HG02852 (cell line): ENCODE measurements around the gene SEPHS1.
"Not testable (repeated sequence)": the region's sequence is repeated elsewhere in the genome, so short reads cannot be mapped to it uniquely, and the experiment has no call there.

Experiments used
- ATAC-seq: cut with Tn5 transposase; IDR thresholded peaks from one replicate; pipeline ENCODE4 v1.9.1; 2021; ENCODE audit warnings: mild to moderate bottlenecking, moderate library complexity; ENCODE audit not compliant: unreplicated experiment

The SEPHS1 gene

DNA sequence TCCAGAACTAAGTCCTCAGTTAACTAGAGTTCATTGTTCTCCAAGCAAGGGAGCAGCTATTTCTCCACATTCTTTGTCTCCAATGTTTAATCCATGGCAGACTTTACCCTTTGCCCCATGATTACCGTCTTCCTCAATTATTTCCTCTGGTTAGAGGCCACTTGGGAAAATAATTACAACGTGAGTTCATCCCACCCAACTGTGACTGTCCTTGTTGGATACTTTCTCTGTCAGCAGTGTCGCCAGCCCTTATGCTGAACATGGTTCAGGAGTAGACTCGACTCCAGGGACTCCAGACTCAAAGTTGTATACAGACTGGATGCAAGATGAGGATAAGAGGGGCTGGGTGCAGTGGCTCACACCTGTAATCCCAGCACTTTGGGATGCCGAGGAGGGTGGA lies 17.1 kb upstream of the SEPHS1 start:
- ATAC-seq, result no peak

DNA sequence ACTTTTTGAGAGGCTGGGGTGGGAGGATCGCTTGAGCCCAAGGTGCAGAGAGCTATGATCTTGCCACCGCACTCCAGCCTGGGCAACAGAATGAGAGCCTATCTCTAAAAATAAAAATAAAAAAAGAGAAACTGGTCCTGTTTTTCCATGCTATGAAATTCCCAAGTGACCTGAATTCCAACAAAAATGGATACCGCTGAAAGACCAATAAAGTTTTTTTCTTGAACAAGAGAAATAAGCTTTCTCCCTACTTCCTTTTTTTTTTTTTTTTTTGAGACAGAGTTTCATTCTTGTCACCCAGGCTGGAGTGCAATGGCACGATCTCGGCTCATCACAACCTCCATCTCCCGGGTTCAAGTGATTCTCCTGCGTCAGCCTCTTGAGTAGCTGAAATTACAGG lies 12.5 kb upstream of the SEPHS1 start:
- no peak for ATAC-seq

DNA sequence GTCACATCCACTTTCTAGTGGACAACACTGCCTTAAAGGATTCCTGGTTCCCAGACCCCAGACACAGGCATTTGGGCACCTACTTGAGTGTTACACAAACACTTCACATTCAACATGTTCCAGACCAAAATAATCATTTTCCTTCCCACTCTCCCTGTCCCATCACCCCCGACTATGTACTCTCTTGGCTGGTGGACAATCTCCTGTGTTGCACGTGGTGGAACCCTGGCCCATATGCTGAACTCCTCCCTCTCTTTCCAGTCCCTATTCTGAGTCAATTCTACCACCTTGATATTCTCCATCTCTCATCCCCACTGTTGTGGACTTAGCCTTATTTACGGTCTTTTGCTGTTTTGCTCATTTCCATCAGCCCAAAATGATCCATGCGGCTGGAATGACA lies 8.3 kb upstream of the SEPHS1 start:
- ATAC-seq, result no peak

DNA sequence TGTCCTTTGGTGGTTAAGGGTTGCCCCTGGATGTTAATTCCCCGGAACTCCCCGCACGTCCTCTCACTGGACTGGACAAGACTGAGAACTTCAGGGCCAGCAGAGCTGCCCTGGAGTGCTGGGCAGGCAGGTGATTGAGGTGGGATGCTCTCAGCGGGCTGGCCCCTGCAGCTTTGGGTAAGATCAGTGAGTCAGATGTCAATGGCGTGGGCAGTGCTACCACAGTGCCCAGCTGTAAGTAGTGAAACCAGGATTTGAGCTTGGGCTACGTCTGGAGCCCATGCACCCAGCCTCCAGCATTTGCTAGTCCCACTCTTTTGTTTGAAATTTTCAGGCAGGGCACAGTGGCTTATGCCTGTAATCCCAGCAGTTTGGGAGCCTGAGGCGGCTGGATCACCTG lies 6.7 kb upstream of the SEPHS1 start:
- no peak for ATAC-seq

DNA sequence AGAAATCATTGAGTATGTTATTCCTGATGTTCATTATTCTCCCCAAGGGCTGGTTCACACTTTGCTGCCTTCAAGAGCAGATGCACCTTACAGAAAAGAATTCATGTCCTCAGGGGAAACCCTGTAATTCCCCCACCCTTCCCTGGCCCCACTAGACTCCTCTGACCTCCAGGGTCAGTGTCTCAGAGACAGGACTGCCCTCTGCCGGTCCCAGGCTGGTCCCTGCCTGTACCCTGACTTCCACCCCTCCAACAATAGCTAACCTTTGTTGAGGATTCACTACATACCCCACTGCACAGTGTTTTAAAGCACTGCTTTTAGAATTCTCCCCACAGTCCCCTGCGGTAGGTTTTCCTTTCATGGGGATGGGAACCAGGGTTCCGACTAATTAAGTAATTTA lies 4.4 kb upstream of the SEPHS1 start:
- ATAC-seq, result no peak

DNA sequence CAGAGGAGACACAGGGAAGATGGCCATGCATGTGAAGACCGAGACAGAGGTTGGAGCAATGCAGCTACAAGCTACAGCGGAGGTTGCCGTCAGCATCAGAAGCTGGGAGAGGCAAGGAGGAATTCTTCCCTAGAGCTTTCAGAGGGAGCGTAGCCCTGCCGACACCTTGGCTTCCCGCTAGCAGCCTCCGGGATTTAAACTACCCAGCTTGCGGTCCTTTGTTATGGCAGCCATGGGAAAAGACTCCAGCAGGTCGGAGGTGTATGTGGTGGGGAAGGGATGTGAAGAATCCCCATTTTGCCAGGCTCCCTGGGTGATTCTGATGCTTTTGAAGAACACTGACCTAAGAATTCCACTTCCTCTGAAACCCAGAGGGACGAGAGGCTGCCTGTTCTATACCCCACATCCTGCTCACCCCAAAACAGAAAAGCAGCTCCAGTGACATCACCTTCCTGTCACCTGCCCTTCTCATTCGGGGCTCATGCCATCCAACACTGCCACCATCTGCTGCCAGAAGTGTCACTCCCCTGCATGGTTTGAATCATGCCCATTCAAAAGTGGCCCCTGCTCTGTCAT lies 3.3 kb upstream of the SEPHS1 start:
- ATAC-seq, result no peak

DNA sequence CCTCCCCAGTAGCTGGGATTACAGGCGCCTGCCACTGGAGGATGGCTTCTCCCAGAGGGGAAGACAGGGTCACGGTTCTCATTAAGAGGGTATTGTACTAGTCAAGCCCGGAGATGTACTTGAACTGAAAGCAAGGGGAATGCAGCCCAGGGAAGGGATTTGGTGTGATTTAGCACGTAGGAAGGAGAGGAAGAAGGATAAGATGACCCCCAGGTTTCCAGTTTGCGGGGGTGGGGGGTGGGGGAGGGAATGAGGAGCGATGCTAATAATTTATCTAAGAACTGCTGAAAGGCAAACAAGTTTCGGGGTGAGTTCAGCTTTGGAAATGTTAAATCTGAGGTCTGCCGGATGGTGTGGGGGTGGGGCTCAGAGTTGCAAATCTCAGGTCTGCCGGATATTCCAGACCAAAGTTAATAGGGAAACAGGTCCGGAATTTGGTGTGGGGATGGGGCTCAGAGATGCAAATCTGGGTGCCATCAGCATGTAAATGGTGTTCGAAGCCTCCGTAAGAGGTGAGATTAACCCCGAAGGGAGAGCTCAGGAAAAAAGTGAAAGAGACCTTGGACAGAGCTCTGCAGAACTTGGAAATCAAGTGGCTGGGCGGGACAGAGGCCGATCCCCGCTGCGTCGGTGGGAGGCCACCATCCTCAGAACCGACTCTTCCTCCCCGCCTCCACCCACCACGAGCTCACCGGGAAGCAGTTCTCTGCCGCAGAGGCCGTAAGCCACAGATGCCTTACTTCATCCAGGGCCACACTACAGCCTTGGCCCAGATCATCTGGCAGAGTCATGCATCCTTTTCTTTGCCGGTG lies 1.6 kb upstream of the SEPHS1 start:
- no peak for ATAC-seq

DNA sequence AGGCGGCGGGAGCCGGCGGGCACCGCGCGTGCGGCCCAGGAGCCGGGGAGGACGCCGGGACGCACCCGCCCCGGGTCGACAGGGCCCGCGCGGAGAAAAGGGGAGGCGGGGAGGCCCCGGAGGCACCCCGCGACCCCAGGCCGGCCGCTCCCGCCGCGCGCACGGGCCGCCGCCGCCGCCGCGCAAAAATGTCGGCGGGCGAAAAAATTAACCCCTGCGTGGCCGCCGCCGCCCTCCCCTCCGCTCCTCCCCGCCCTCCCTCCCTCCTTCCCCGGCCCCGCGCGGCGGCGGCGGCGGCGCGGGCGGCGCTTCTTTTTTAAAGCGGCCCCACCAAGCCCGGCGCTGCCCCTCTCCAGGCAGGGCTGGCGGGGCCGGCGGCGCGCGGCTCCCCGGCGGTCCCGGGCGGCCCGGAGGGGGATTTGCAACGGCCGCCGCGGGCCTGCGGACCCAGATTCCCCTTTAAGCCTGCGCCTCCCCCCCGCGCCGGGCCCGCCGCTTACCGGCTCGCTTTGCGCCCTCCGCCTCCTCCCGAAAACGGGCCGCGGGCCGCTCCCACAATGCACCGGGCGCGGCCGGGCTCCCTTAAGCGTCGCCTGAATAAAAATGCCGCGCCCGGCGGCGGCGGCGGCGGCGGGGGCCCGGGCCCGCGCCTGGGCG lies 465 bp downstream of the SEPHS1 start:
- ATAC-seq, result peak; percentile 49

DNA sequence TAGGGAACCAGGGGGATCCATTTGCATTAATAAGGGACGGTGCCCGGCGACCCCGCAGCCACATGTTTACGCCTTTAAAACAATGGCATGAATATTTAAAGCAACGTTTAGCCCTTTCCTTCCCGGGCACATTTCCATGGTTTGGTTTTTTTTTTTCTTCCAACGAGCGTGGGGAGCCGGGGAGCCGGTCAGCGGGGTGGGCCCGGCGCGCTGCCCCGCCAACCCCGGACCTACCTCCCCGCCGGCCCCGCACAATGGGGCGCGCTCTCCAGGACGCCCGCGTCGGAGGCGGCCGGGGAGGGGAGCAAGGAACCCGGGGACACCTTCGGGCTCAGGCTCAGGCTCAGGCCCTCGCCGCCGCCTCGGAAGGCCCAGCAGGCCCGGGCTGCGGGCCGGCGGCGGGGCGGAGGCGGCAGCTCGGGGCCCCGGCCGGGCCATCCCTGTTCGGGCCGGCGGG lies 1.0 kb downstream of the SEPHS1 start:
- ATAC-seq, result peak; percentile 19

DNA sequence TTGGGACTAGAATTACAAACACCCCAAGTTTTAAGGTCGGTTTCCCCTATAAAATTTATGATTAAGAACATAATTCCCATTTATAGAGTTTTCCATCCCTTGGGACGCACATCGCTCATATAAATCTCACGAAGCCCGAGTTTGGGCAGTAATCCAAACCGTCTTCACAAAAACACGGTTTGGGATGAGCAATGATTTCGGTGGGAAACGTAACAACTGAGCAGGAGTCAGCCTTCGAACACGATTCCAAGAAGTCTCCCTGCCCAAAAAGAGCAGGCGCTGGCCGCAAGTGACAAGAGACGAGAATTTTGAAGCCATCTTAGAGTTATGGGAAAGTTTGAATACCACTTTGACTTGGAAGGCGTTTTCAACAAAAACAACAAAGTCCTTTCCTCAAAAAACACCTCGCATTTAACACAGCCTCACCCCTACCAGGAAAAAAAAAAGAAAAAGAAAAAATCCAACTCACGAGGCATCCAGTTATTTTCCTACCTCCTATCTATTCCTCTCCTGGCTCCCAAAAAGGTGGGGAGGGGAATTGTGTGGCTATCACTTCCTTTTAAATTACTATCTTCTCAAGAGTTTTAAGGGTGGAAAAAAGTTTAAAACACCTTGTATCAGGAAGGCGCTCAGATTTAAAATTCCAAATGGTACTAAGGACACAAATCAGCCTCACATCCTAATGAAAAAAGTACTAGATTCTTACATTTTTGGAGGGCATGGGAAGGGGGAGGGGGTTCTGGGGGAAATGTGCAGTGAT lies 1.6 kb downstream of the SEPHS1 start:
- ATAC-seq, result no peak

DNA sequence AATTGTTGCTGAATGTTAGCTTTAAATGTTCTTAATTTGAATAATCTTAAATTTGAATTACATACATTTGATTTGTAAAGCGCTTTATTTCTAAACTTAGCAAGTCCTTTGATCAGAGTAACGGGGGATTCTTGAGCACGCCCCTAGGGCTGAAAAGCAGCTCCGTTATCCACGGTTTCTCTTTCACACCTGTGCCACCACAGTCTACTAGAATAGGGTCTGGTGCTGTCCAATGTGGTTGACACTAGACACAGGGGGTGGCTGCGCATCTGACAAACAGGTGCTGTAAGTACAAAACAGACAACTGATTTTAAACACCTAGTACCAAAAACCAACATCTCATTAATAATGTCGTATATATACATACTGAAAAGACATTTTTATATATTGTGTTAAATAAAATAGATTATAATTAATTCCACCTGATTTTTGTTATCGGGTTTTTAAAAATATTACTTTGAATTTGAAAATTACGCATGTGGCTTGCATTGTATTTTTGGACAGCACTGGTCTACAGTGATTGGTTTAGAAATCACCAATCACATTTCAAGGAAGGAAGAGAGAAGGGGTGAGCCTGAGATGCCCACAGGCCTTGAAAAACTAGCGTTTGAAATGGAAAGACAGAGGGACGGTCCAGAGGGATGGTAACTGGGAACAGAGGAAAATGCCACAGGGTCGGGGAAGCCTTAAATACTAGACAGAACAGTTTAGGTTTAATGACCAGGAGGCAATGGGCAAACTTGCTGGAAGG lies 7.3 kb downstream of the SEPHS1 start:
- peak; percentile 93 for ATAC-seq

DNA sequence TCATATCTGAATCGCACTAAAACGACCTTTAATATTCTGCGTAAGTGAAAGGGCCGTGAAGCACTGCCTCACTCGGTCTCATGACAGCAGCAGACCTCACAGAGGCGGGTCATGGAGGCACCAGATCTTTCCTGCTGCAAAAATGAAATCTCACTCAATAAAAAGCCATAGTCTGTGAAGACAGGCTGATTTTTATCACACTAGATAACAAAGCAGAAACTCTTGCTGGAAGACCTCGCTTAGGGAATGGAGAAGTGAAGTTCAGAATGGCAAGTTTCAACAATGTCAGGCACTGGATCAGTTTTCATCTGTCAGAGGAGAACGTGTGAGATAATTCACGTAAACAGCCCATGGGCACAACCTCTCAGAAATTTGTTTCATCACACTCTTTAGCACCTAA lies 8.0 kb downstream of the SEPHS1 start:
- peak; percentile 4 for ATAC-seq

DNA sequence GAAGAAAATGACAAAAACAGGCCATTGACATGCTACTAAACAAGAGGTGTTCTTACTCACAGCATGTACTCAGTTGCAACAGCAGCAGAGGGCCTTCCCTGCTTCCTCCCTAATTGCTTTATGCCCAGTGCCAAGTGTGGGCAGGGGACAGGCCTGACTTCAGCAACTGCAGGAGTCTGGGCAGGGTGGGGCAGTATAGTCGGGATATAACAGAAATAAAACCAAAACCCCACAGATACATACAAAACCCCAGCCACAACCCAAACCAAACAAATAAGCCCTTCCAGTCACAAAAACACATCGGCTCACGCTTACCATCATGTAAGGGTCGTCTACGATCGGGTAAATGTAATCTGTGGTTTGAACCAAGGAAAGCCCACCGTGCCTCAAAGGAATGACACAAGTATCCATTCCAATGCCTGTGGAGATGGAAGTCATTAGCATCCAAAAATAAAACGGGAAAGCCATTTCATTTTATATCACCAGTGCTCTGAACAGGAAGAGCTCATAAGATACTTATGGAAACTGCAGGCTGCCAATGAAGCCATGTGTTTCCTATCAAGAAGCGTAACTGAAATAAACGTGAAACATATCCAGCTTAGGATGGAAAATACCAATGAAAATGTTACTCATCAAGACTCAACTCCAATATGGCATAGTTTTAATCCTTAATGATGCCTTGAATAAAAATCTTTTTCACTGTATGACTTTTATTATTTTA lies 9.5 kb downstream of the SEPHS1 start:
- no peak for ATAC-seq

DNA sequence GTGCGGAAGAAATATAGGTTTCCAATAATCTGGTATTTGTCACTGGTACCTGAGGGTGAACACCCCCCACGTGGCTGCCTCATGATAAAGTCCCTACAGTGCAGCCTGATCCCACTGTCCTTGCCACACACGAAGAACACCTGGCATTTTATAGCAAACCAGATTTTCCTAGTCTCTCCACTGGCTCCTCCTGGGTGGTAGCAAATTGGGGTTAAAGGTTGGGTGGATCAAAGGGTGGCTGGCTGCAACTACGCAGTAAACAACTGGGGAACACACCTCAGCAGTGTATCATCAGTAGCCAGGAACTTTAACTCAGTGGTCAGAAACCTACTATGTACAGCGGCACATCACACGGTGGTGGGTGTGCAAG lies 10.3 kb downstream of the SEPHS1 start:
- no peak for ATAC-seq

DNA sequence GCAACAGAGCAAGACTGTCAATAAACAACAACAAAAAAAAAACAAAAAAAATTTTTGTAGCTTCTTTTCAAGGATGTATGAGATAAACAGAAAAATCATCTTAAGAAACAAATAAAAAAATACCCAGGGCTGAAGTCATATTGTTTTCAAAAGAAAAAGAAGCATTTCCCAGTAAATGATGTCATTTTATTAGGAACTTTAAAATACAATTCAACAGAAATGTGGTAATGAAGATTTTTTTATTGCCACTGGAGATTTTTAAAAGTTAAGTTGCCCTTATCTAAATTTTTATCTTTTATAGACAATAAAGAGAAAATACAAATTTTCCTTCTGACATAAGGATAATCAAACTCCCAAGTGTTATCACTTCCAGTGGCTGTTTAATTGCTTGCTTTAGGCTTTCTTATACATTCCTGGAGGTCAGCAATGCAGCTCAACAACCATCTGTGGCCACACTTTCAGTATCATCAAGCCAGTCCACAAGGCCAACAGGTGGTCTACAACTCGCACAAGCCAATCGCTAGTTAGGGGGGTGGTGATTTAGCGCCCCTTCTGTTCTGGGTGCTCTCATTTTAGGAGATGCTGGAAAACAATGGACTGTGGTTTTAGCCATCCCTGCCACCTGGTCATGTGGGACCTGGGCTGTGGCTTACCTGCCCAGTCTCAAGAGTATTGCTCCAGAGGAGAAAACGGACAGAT lies 10.8 kb downstream of the SEPHS1 start:
- ATAC-seq, result no peak

DNA sequence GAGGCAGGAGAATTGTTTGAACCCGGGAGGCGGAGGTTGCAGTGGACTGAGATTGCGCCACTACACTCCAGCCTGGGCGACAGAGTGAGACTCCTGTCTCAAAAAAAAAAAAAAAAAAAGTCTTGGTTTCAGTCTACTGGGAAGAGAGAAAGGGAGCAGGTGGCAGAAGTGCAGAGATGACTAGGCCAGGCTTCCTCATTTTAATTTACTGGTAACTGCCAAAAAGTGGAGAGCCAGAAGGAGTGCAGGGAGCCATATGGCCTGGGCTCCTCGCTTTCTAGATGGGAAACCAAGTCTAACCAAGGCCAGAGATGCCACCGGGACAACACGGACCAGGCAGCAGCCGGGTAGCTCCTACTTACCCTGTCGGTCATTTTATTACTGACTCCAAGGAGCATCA lies 12.2 kb downstream of the SEPHS1 start:
- ATAC-seq, result no peak

DNA sequence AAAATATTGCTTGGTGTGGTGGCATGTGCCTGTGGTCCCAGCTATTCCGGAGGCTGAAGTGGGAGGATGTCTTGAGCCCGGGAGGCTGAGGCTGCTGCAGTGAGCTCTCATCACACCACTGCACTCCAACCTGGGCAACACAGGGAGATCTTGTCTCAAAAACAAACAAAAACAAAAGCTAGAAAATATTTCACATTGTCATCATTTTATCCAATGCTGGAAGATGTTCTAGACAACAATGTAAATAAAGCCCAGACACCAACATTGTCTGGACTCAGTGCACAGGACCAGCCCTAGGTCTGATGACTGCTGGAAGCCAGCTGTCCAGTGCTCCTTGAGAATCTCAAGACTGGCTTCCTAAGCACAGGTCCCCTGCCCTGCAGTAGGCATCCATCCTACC lies 13.5 kb downstream of the SEPHS1 start:
- no peak for ATAC-seq

DNA sequence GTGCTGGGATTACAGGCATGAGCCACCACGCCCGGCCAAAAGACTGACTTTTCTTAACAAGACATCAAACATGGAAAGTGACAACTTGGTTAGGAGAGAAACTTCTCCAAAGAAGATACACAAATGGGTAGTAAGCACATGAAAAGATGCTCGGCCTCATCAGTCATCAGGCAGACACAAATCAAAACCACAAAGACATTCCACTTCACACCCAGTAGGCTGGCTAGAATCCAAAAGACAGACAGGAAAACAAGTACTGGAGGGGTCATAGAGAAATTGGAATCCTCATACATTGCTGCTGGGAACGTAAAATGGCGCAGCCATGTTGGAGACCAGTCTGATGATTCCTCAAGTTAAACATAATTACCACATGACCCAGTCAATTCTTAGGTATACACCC lies 16.4 kb downstream of the SEPHS1 start:
- ATAC-seq, result no peak

DNA sequence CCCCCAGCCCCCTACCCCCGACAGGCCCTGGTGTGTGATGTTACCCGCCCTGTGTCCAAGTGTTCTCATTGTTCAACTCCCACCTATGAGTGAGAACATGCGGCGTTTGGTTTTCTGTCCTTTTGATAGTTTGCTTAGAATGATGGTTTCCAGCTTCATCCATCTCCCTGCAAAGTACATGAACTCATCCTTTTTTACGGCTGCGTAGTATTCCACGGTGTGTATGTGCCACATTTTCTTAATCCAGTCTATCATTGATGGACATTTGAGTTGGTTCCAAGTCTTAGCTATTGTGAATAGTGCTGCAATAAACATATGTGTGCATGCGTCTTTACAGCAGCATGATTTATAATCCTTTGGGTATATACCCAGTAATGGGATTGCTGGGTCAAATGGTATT lies 17.1 kb downstream of the SEPHS1 start:
- not testable (repeated sequence) for ATAC-seq

DNA sequence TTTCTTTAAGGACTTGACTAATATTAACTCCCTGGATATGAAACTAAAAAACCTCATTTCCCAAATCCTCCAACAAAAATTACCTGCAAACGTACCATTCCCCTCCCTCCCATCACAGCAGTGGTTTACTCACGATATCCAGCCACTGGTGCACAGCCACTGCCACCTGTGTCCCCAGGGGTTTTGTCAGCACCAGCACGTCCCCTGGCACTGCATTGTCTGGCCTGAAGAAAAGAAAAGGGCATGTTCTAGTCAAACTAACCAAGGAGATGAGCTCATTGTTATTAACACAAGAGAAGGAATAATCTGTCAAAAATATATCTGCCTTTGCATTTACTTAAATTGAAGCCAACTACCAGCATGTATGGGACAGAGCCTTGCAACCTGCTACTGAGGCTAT lies 18.5 kb downstream of the SEPHS1 start:
- no peak for ATAC-seq
